ENCODE data around the gene FGF14.

- TF ChIP-seq CTCF (IDR thresholded peaks at IDR 0.05; ENCODE audit: poor library complexity) = no peak
- no peak for TF ChIP-seq EZH2 (IDR thresholded peaks at IDR 0.05; ENCODE audit: borderline replicate concordance)
These were observed 352.0 kb downstream of the FGF14 start for GRCh38 chr13:102049853-102050252.
